ENCODE results near the gene CMIP. TPM values are rescaled to one million over a fixed set of nuclear protein-coding genes. Genes with fewer than 3 reads are reported as not detected.
A peak's percentile ranks its signal among the peaks of the same experiment; 100 is the strongest.

Gene CMIP
- total RNA-seq, 4 donors from 2014 or later, result 40.0 to 69.6 (median 47.0) TPM

DNA sequence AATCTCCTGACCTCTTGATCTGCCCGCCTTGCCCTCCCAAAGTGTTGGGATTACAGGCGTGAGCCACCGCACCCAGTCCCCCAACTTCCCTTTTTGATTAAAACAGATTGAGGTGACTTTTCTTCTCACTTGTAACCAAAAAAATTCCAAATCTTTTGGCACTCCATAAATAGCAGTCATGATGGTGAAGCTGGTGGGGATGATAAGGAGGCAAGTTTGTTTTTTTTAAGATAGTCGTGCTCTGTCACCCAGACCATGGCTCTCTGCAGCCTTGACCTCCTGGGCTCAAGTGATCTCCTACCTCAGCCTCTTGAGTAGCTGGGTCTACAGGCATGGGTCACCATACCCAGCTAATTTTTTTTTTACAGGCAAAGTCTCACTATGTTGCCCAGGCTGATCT lies 299.8 kb downstream of the CMIP start:
- WGBS, 2 donors (ENCODE audit: low coverage in 1 of 2), result 68% methylated on average over 4 of the region's 4 CpGs; no CpG with 5 or more reads in 1 of the 2 donors
- Histone ChIP-seq H3K27me3 (no peaks in the 10 kb centered on the region), H3K4me3 (no peak overlapping the region), H3K36me3 (no peaks in the 10 kb centered on the region), H3K9me3 (no peaks in the 10 kb centered on the region), H3K4me1 (peaks cover 0 to 9% (median 0%) of the 10 kb centered on the region in 4 donors), H3K27ac (no peak overlapping the region)
- no peak for TF ChIP-seq POLR2AphosphoS5 (IDR thresholded peaks at IDR 0.05)
- TF ChIP-seq, protein P1, sequence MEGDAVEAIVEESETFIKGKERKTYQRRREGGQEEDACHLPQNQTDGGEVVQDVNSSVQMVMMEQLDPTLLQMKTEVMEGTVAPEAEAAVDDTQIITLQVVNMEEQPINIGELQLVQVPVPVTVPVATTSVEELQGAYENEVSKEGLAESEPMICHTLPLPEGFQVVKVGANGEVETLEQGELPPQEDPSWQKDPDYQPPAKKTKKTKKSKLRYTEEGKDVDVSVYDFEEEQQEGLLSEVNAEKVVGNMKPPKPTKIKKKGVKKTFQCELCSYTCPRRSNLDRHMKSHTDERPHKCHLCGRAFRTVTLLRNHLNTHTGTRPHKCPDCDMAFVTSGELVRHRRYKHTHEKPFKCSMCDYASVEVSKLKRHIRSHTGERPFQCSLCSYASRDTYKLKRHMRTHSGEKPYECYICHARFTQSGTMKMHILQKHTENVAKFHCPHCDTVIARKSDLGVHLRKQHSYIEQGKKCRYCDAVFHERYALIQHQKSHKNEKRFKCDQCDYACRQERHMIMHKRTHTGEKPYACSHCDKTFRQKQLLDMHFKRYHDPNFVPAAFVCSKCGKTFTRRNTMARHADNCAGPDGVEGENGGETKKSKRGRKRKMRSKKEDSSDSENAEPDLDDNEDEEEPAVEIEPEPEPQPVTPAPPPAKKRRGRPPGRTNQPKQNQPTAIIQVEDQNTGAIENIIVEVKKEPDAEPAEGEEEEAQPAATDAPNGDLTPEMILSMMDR (IDR thresholded peaks at IDR 0.05), result no peak
- no peak for TF ChIP-seq EP300 (IDR thresholded peaks at IDR 0.05; ENCODE audit: low read depth)
- no peak for TF ChIP-seq POLR2A (IDR thresholded peaks at IDR 0.05)
- intact Hi-C loops (cut with DNase I; ENCODE audit: low total_unique reads) (no loop called here), in situ Hi-C loops (cut with MboI; ENCODE audit: low pct_ligation_motif_present in 1 of 4, low pct_unique_long_range_greater_than_20kb in 1 of 4, low sequenced_read_pairs in 3 of 4) (loop anchor here in 3 of 4 donors (25.0 kb wide), 4 partner anchors 382 to 1207 kb away; partner anchors contain the start of genes ATMIN (in 3 of the 3) and DYNLRB2 (in 1 of the 3))
- DNase-seq, result no peak

DNA sequence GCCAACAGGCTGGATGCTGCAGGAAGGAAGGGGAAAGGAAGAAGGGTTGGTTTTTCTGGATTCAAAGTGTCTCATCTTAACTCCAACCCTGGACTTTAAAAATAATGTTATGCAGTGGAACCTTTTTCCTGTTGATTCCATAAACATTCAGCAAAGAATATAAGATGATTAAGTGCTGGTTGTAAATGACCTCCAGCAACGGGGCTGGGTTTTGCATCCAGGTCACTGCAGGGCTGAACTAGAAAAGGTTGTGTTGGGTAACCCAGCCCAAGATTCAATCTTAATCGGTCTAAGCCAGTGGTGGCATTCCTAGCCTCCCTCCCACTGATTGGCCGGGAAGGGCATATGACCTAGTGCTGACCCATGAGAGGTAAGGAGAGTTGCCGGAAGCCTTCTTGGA lies 300.3 kb downstream of the CMIP start:
- no peak for DNase-seq
- H3K27ac ChIP-seq, result no peak overlapping the region
- in situ Hi-C loops (cut with MboI; ENCODE audit: low pct_ligation_motif_present in 1 of 4, low pct_unique_long_range_greater_than_20kb in 1 of 4, low sequenced_read_pairs in 3 of 4), result loop anchor here in 3 of 4 donors (25.0 kb wide), 4 partner anchors 383 to 1208 kb away; partner anchors contain the start of genes ATMIN (in 3 of the 3) and DYNLRB2 (in 1 of the 3)
- whole genome bisulfite sequencing, 2 donors (ENCODE audit: low coverage in 1 of 2), result 91 to 94% methylated on average over 3 to 4 of the region's 4 CpGs
- no peaks in the 10 kb centered on the region for H3K27me3 ChIP-seq
- no peaks in the 10 kb centered on the region for H3K9me3 ChIP-seq
- H3K4me3 ChIP-seq, result no peak overlapping the region
- intact Hi-C loops (cut with DNase I; ENCODE audit: low total_unique reads), result no loop called here
- TF ChIP-seq EP300 (IDR thresholded peaks at IDR 0.05; ENCODE audit: low read depth), result no peak
- TF ChIP-seq POLR2AphosphoS5 (IDR thresholded peaks at IDR 0.05), result no peak
- TF ChIP-seq, protein P1 (IDR thresholded peaks at IDR 0.05), result no peak
- no peak for TF ChIP-seq POLR2A (IDR thresholded peaks at IDR 0.05)
- peaks cover 0 to 9% (median 0%) of the 10 kb centered on the region in 4 donors for H3K4me1 ChIP-seq
- no peaks in the 10 kb centered on the region for H3K36me3 ChIP-seq

DNA sequence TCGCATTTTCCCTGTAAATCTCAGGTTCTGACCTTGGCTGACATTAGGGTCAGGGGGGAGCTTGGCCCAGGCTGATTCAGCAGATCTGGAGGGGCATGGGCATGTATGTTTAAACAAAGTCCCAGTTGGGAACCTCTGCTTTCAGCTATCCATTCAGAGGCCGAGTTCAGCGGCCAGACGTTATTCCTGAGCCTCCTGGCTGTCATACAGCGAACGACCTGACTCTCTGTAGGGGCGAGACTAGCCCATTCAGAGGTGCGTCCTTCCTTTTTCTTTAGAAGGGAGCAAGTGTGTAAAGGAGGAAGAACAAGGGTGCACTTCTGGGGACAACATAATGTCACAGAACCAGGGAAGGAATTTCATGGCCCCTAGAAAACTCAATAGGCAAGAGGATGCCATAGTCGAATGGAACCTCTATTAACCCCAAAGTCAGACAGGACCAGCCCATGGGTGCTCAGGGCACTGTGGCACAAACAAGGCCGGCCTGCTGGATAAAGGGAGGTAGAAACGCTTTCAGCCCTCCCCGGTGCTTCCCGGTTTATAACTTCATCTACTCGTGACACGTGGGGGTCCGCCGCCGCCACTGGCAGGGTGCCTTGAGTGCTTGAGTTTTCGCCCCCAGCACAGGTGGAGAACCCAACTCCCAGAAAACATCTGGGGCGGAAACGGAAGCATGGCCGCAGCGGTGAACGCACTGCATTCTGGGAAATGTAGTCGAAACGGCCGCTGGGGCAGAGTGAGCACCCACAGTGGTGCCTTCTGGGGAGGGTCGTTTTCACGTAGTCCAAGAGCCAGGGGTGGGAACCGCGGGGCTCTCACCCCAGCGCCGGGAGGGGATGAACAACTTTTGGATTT lies 301.3 kb downstream of the CMIP start:
- Histone ChIP-seq H3K9me3 (no peaks in the 10 kb centered on the region), H3K36me3 (no peaks in the 10 kb centered on the region), H3K4me1 (peaks cover 0 to 9% (median 0%) of the 10 kb centered on the region in 4 donors), H3K27me3 (no peaks in the 10 kb centered on the region), H3K27ac (peak overlapping the region in 2 of 4 donors; percentile 31 to 39), H3K4me3 (peak overlapping the region in 3 of 4 donors; percentile 3 to 45 (median 26))
- 28 to 77% methylated on average over 3 to 28 of the region's 33 CpGs for WGBS, 2 donors (ENCODE audit: low coverage in 1 of 2)
- peak; percentile 75 for DNase-seq
- intact Hi-C loops (cut with DNase I; ENCODE audit: low total_unique reads) (no loop called here), in situ Hi-C loops (cut with MboI; ENCODE audit: low pct_ligation_motif_present in 1 of 4, low pct_unique_long_range_greater_than_20kb in 1 of 4, low sequenced_read_pairs in 3 of 4) (loop anchor here in 3 of 4 donors (25.0 kb wide), 4 partner anchors 384 to 1209 kb away; partner anchors contain the start of genes ATMIN (in 3 of the 3) and DYNLRB2 (in 1 of the 3))
- TF ChIP-seq POLR2AphosphoS5 (IDR thresholded peaks at IDR 0.05), result no peak
- TF ChIP-seq, protein P1 (IDR thresholded peaks at IDR 0.05), result no peak
- no peak for TF ChIP-seq EP300 (IDR thresholded peaks at IDR 0.05; ENCODE audit: low read depth)
- no peak for TF ChIP-seq POLR2A (IDR thresholded peaks at IDR 0.05)

DNA sequence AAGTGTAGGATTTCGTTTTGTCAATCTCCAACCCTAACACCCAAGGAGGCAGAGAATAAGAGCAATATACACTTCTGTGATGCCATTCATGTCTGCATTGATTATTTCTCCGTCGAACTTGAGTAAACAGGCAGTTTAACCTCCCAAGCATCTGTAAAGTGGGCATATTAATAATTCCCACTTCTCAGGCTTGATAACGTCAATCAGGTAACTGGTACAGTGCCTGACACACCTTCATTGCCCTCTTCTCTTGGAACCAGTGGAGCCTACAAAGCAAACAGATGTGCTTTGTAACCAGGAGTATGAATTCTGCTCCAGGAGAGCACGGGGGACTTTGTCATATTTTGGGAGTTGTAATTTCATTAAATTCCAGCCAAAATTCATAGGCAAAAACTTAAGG lies 302.0 kb downstream of the CMIP start:
- H3K4me1 ChIP-seq, result peaks cover 0 to 9% (median 0%) of the 10 kb centered on the region in 4 donors
- no peak overlapping the region for H3K27ac ChIP-seq
- no peaks in the 10 kb centered on the region for H3K36me3 ChIP-seq
- peak overlapping the region in 2 of 4 donors; percentile 26 to 45 for H3K4me3 ChIP-seq
- intact Hi-C loops (cut with DNase I; ENCODE audit: low total_unique reads), result no loop called here
- no peak for DNase-seq
- in situ Hi-C loops (cut with MboI; ENCODE audit: low pct_ligation_motif_present in 1 of 4, low pct_unique_long_range_greater_than_20kb in 1 of 4, low sequenced_read_pairs in 3 of 4), result loop anchor here in 3 of 4 donors (25.0 kb wide), 4 partner anchors 384 to 1209 kb away; partner anchors contain the start of genes ATMIN (in 3 of the 3) and DYNLRB2 (in 1 of the 3)
- no peaks in the 10 kb centered on the region for H3K9me3 ChIP-seq
- no peak for TF ChIP-seq POLR2A (IDR thresholded peaks at IDR 0.05)
- no peak for TF ChIP-seq EP300 (IDR thresholded peaks at IDR 0.05; ENCODE audit: low read depth)
- no peak for TF ChIP-seq POLR2AphosphoS5 (IDR thresholded peaks at IDR 0.05)
- TF ChIP-seq, protein P1 (IDR thresholded peaks at IDR 0.05), result no peak
- H3K27me3 ChIP-seq, result no peaks in the 10 kb centered on the region
- WGBS, 2 donors (ENCODE audit: low coverage in 1 of 2), result 40 to 67% methylated on average over 1 to 5 of the region's 5 CpGs

Data from transverse colon (tissue), 4 donors.